AG10803 (cell line): Measurements from ENCODE around the gene TMEM244.
"Not testable (repeated sequence)": the region's sequence is repeated elsewhere in the genome, so short reads cannot be mapped to it uniquely, and the experiment has no call there.

Experiments used
- DNase-seq: peaks from one replicate; pipeline ENCODE4 v3.0.0; 2010; ENCODE audit warnings: low read depth
- H3K4me3 ChIP-seq: 2 replicates; pipeline ENCODE4 v1.5.1; 2011; ENCODE audit warnings: mild to moderate bottlenecking, low read length, control low read depth
- TF ChIP-seq, protein P1 (sequence below): conservative IDR thresholded peaks from 2 replicates; pipeline ENCODE4 v1.5.1; 2011; ENCODE audit warnings: mild to moderate bottlenecking, low read length, control low read depth, inconsistent platforms

Gene TMEM244

DNA sequence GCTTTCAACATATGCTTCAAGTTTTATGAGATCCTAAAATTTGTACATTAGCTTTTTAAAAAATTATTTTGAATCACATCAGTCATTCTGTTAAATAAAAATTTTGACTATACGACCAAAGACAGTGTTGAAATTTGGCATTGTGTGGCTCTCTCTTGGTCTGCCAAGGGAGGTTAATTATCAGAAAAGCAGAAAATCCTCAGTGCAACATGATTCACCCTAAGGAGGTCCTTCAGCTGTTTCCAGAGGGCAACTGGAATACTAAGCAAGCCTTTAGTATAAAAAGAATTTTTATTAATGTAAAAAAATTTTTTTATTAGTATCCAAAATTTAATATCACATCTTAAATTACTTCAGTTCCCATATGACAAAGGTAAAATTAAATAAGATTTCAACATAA lies 23.1 kb upstream of the TMEM244 start:
- no peak for DNase-seq
- TF ChIP-seq, protein P1, sequence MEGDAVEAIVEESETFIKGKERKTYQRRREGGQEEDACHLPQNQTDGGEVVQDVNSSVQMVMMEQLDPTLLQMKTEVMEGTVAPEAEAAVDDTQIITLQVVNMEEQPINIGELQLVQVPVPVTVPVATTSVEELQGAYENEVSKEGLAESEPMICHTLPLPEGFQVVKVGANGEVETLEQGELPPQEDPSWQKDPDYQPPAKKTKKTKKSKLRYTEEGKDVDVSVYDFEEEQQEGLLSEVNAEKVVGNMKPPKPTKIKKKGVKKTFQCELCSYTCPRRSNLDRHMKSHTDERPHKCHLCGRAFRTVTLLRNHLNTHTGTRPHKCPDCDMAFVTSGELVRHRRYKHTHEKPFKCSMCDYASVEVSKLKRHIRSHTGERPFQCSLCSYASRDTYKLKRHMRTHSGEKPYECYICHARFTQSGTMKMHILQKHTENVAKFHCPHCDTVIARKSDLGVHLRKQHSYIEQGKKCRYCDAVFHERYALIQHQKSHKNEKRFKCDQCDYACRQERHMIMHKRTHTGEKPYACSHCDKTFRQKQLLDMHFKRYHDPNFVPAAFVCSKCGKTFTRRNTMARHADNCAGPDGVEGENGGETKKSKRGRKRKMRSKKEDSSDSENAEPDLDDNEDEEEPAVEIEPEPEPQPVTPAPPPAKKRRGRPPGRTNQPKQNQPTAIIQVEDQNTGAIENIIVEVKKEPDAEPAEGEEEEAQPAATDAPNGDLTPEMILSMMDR, result no peak
- H3K4me3 ChIP-seq, result no peak overlapping the region

DNA sequence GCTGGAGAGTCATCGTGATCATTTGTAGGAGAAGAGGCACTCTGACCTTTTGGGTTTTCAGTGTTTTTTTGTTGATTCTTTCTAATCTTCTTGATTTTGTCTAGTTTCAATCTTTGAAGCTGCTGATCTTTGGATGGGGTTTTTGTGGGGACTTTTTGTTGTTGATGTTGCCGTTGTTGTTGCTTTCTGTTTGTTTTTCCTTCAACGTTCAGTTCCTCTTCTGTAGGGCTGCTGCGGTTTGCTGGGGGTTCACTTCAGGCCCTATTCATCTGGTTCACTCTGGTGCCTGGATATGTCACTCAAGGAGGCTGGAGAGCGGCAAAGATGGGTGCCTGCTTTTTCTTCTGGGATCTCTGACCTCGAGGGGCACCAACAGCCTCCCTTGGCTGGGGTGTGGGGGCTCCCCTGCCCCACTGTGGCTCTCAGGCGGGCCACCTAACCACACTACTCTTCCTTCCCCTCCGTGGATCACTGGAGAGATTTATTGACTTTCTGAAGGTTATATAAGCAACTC lies 21.5 kb upstream of the TMEM244 start:
- TF ChIP-seq, protein P1, result no peak
- no peak overlapping the region for H3K4me3 ChIP-seq
- no peak for DNase-seq

DNA sequence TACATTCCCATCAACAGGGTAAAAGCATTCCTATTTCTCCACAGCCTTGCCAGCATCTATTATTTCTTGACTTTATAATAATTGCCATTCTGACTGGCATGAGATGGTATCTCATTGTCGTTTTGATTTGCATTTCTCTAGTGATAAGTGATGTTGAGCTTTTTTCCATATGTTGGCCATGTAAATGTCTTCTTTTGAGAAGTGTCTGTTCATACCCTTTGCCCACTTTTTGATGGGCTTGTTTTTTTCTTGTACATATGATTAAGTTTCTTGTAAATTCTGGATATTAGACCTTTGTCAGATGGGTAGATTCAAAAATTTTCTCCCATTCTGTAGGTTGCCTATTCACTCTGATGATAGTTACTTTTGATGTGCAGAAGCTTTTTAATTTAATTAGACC lies 16.8 kb upstream of the TMEM244 start:
- not testable (repeated sequence) for H3K4me3 ChIP-seq, DNase-seq

DNA sequence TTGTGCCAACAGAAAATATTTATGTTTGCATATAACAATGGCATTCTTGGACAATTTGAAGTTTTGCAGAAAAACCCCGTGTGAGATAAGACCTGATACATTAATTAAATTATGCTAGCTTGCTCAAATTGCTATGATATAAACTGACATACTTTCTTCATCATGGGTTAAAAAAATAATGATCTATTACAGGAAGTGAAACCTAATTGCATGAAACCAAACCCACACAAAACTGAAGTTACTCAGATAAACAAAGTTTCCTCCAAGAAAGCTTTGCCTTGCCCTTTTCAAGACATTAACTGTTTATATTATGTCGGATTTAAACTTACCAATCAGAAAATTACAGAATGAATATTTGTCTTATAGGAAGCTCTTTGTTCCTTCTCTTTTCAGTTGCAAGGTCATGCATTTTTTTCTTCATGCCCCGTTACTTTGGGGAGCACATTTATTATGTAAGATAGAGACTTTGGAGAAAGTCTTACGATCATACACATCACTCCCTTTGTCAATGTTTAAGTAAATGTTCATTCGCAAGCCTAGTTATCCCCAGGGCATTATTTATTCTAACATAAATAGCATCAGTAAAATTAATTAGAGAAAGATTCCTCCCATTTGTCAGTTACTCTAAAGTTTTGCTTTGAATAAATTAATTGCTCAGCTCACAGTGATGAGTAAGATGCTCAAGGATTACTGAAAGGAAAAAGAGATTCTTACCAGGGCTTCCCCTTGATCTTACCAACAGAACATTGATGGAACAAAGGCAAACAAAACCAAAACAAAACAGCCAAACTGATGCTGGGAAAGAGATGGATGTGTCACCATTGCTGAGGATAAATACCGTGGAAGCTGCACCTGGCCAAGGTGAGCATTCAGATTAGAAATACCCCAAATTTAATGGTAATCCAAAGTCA lies 14.8 kb upstream of the TMEM244 start:
- TF ChIP-seq, protein P1, result no peak
- no peak for DNase-seq
- no peak overlapping the region for H3K4me3 ChIP-seq

DNA sequence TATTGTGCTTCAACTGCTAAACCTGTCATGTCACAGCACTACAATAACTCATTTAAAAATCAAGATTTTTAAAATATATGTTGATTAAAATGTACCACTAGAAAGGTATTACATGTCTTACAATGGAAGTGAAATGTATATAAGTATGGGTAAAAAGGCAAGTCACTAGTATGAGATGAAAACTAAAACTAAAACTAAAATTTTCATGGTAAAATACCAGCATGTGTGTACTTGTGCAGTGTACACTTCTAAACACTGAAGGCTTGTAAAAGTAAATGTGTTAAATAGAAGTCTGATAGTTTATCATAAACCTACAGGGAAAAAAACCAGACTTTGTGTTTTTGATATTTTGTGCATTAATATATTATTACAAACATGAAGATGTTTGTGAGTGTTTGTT lies 13.7 kb upstream of the TMEM244 start:
- no peak overlapping the region for H3K4me3 ChIP-seq
- TF ChIP-seq, protein P1, result no peak
- DNase-seq, result no peak

DNA sequence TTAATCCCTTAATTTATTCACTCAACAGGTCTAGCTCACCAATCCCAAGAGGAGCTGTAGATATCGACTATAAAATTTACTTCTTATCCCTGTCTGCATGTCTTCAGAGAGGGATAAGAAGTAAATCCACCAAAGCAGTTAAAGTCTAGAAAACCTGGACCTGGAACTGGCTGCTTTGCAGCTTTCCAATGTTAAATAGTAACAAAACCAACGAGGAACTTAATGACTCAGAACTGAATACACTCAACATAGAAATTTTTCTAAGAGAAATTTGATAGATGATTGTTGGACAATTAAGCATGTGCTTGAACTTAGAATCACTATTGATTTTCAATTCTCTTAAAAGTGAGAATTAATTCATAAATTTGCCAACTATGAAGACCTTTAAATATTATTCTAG lies 11.5 kb upstream of the TMEM244 start:
- TF ChIP-seq, protein P1, result no peak
- H3K4me3 ChIP-seq, result no peak overlapping the region
- no peak for DNase-seq

DNA sequence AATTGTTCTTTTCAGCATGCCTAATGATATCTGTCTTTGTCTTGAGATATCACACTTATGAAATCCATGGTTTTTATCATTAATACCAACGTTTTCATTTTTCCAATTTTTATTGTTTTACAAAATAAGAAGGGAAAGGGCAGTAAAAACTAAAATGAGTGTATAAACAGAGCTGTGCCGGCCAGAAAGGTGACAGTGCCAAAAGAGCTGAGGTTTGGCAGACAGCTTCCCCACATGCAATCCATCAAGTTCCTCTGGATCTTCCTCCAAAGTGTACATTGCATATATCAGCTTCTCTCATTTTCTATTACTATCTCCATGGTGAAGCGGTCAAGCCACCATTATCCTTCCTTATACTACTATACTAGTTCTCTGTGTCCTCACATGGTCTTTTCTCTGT lies 10.1 kb upstream of the TMEM244 start:
- DNase-seq, result no peak
- TF ChIP-seq, protein P1, result no peak
- H3K4me3 ChIP-seq, result no peak overlapping the region
